Panc1 (cell line): Measurements from ENCODE around the gene HEXD. TPM values are rescaled to one million over a fixed set of nuclear protein-coding genes. Genes with fewer than 3 reads are reported as not detected.
A peak's percentile ranks its signal among the peaks of the same experiment; 100 is the strongest.

ENCODE experiments used
- ATAC-seq: fragments of 200-7000 bp; cut with Tn5 transposase; 2 replicates; pipeline ENCODE4 v1.9.1; 2020; ENCODE audit warnings: mild to moderate bottlenecking, moderate library complexity
- BruUV-seq: library from RNA; stranded (reverse); fragments of 400-500 nt; replicated peaks from 2 replicates; lab custom pipeline; 2021; lab: Mats Ljungman, UMichigan
- CTCF ChIA-PET: fragments of 300-600 bp; sonication (Branson Sonifier 250); formaldehyde crosslinking; loops from one replicate; lab custom pipeline; 2022; ENCODE audit warnings: antibody characterized with exemption; lab: Charles Lee
- POLR2A ChIA-PET: fragments of 300-600 bp; sonication (Branson Sonifier 250); formaldehyde crosslinking; loops from one replicate; lab custom pipeline; 2022; ENCODE audit warnings: antibody characterized with exemption; lab: Charles Lee
- DNase-seq: peaks from one replicate; pipeline ENCODE4 v3.0.0-alpha.2; 2010; ENCODE audit warnings: low read depth, low spot score
- H3K27ac ChIP-seq: 2 replicates; pipeline ENCODE4 v1.5.1; 2011; ENCODE audit warnings: mild to moderate bottlenecking, low read length, inconsistent platforms
- H3K27me3 ChIP-seq: fragments of 200-500 bp; sonication (Bioruptor generic); 2 replicates; pipeline ENCODE4 v1.6.0; 2014; ENCODE audit warnings: low read length, inconsistent platforms; ENCODE audit not compliant: control insufficient read depth, insufficient read depth
- H3K36me3 ChIP-seq: fragments of 200-500 bp; sonication (Bioruptor generic); 2 replicates; pipeline ENCODE4 v1.5.1; 2014; ENCODE audit warnings: inconsistent platforms, mild to moderate bottlenecking, low read length, moderate library complexity; ENCODE audit not compliant: control insufficient read depth, insufficient read depth
- H3K4me1 ChIP-seq: 2 replicates; pipeline ENCODE4 v1.5.1; 2011; ENCODE audit warnings: inconsistent platforms, mild to moderate bottlenecking, low read length, moderate library complexity; ENCODE audit not compliant: control insufficient read depth, insufficient read depth
- H3K4me3 ChIP-seq, 2 experiments: 2 replicates each; pipeline ENCODE4 v1.5.1; 2011 to 2012; ENCODE audit warnings: low read depth in 2 of 2, low read length in 2 of 2, mild to moderate bottlenecking in 2 of 2, inconsistent platforms in 1 of 2, moderate library complexity in 1 of 2
- H3K9me3 ChIP-seq: fragments of 200-500 bp; sonication (Bioruptor generic); 2 replicates; pipeline ENCODE4 v1.5.1; 2014; ENCODE audit warnings: low read depth, mild to moderate bottlenecking, inconsistent platforms, low read length, moderate library complexity; ENCODE audit not compliant: control insufficient read depth, insufficient read depth
- POLR2AphosphoS5 ChIP-seq: IDR thresholded peaks from 2 replicates; pipeline ENCODE4 v1.6.1; 2012; ENCODE audit warnings: mild to moderate bottlenecking, low read depth, low read length, moderate library complexity
- SIN3A ChIP-seq: IDR thresholded peaks from 2 replicates; pipeline ENCODE4 v1.6.1; 2012; ENCODE audit warnings: low read depth, mild to moderate bottlenecking, low read length, moderate library complexity, borderline replicate concordance; ENCODE audit not compliant: insufficient read depth
- TCF7L2 ChIP-seq: IDR thresholded peaks from 2 replicates; pipeline ENCODE4 v1.6.1; 2011; ENCODE audit warnings: mild to moderate bottlenecking, low read depth, low read length, inconsistent platforms
- in situ Hi-C: cut with HindIII; loops from 2 replicates; pipeline ENCODE4 v1.10.0; 2016; ENCODE audit warnings: low sequenced_read_pairs, low pct_unique_long_range_greater_than_20kb
- intact Hi-C: fragments of 100-400 bp; cut with micrococcal nuclease; formaldehyde crosslinking; loops from one replicate; pipeline ENCODE4 v1.10.0; 2022; ENCODE audit not compliant: unreplicated experiment
- total RNA-seq: library from RNA; stranded (reverse); gene quantifications from one replicate; pipeline ENCODE4 v1.2.1, GENCODE V29; 2021; ENCODE audit not compliant: unreplicated experiment
- TF ChIP-seq, protein P1 (sequence below): fragments of 450-650 bp; IDR thresholded peaks from 2 replicates; pipeline ENCODE4 v1.5.1; 2017; ENCODE audit warnings: mild to moderate bottlenecking
- TF ChIP-seq, protein P2 (sequence below), 2 experiments: IDR thresholded peaks; 2 replicates each; pipeline ENCODE4 v1.6.1; 2011 to 2012; ENCODE audit warnings: low read depth in 2 of 2, control low read depth in 1 of 2, low read length in 1 of 2, mild to moderate bottlenecking in 1 of 2, moderate library complexity in 1 of 2; ENCODE audit not compliant: insufficient read depth in 1 of 2

HEXD gene
- total RNA-seq, 1 experiment from 2014 or later = 25.6 TPM

DNA sequence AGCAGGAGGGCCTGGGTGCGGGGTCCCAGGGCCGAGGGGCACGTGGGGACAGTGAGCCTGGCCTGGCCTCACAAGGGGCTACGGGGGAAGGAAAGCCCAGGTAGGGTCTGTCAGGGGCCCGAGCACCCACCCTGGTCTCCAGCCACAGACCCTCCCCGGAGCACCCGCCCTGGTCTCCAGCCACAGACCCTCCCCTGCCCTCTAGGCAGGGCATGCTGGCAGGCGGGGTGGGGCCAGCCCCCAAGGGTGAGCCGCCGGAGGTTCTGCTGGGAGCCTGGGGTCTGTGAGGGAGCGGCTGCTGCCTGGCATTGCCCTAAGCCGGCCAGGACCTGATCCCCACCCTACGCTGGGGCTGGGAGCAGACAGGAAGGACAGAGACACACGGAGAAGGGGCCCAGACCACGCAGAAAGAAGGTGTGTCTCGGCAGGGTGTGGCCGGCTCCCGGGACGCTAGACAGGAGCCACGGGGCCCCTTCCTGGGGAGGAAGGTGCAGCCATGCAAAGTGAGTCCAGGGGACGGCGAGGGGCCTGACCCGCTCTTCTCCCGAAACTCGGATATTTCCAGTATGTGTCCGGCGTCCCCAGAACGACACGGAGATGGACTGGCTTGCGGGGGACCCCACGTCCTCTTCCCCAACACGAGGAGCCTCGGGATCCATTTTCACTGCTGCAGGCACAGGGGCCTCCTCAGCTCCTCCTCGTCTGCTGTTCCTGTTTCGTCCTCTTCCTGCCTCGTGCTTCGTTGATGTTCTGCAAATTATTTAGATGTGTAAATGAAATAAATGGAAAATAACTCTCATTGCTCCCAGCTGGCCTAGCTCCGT lies 31.1 kb upstream of the HEXD start:
- DNase-seq (no peak), ATAC-seq (no peak)
- H3K27ac ChIP-seq = peak overlapping the region; percentile 84; the same call in 1 of the 2 replicates
- ChIA-PET POLR2A (no interaction called here), CTCF (no interaction called here)
- no TSS peak for BruUV-seq
- no peaks in the 10 kb centered on the region for H3K9me3 ChIP-seq
- intact Hi-C loops = no loop called here
- peaks cover 44% of the 10 kb centered on the region for H3K4me1 ChIP-seq
- no peaks in the 10 kb centered on the region for H3K36me3 ChIP-seq
- no peak overlapping the region for H3K4me3 ChIP-seq
- in situ Hi-C loops = no loop called here
- TF ChIP-seq POLR2AphosphoS5 = no peak
- TF ChIP-seq, protein P1, sequence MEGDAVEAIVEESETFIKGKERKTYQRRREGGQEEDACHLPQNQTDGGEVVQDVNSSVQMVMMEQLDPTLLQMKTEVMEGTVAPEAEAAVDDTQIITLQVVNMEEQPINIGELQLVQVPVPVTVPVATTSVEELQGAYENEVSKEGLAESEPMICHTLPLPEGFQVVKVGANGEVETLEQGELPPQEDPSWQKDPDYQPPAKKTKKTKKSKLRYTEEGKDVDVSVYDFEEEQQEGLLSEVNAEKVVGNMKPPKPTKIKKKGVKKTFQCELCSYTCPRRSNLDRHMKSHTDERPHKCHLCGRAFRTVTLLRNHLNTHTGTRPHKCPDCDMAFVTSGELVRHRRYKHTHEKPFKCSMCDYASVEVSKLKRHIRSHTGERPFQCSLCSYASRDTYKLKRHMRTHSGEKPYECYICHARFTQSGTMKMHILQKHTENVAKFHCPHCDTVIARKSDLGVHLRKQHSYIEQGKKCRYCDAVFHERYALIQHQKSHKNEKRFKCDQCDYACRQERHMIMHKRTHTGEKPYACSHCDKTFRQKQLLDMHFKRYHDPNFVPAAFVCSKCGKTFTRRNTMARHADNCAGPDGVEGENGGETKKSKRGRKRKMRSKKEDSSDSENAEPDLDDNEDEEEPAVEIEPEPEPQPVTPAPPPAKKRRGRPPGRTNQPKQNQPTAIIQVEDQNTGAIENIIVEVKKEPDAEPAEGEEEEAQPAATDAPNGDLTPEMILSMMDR = no peak
- TF ChIP-seq TCF7L2 = no peak
- TF ChIP-seq, protein P2, sequence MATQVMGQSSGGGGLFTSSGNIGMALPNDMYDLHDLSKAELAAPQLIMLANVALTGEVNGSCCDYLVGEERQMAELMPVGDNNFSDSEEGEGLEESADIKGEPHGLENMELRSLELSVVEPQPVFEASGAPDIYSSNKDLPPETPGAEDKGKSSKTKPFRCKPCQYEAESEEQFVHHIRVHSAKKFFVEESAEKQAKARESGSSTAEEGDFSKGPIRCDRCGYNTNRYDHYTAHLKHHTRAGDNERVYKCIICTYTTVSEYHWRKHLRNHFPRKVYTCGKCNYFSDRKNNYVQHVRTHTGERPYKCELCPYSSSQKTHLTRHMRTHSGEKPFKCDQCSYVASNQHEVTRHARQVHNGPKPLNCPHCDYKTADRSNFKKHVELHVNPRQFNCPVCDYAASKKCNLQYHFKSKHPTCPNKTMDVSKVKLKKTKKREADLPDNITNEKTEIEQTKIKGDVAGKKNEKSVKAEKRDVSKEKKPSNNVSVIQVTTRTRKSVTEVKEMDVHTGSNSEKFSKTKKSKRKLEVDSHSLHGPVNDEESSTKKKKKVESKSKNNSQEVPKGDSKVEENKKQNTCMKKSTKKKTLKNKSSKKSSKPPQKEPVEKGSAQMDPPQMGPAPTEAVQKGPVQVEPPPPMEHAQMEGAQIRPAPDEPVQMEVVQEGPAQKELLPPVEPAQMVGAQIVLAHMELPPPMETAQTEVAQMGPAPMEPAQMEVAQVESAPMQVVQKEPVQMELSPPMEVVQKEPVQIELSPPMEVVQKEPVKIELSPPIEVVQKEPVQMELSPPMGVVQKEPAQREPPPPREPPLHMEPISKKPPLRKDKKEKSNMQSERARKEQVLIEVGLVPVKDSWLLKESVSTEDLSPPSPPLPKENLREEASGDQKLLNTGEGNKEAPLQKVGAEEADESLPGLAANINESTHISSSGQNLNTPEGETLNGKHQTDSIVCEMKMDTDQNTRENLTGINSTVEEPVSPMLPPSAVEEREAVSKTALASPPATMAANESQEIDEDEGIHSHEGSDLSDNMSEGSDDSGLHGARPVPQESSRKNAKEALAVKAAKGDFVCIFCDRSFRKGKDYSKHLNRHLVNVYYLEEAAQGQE (IDR thresholded peaks at IDR 0.05; ENCODE audit: insufficient read depth in 1 of 2, low read depth in 2 of 2, low read length in 1 of 2) = no peak
- TF ChIP-seq SIN3A = no peak
- H3K27me3 ChIP-seq = no peaks in the 10 kb centered on the region

DNA sequence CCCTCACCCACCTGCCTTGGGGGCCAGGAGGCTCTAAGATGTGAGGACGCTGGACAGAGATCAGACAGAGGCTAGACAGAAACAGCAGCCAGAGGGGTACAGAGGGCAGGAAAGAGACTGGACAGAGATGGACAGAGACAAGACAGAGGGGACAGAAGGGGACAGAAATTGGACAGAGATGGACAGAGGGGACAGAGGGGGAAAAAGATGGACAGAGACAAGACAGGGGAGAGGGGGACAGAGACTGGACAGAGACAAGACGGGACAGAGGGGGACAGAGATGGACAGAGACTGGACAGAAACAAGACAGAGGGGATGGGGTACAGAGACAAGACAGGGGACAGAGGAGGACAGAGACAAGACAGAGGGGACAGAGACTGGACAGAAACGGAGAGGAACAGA lies 30.4 kb upstream of the HEXD start:
- TF ChIP-seq, protein P2 (IDR thresholded peaks at IDR 0.05; ENCODE audit: insufficient read depth in 1 of 2, low read depth in 2 of 2, low read length in 1 of 2) = peak in 1 of 2 experiments; percentile 43; a peak in 1 of 4 replicates
- TF ChIP-seq TCF7L2 = no peak
- Histone ChIP-seq H3K36me3 (no peaks in the 10 kb centered on the region), H3K4me1 (peaks cover 44% of the 10 kb centered on the region), H3K27ac (peak overlapping the region; percentile 11; the same call in 1 of the 2 replicates), H3K4me3 (no peak overlapping the region), H3K9me3 (no peaks in the 10 kb centered on the region), H3K27me3 (no peaks in the 10 kb centered on the region)
- ChIA-PET POLR2A (no interaction called here), CTCF (no interaction called here)
- in situ Hi-C loops (no loop called here), intact Hi-C loops (no loop called here)
- BruUV-seq = no TSS peak
- DNase-seq (no peak), ATAC-seq (no peak)
